Measurements from ENCODE around the gene MOCS3. TPM values are rescaled to one million over a fixed set of nuclear protein-coding genes. Genes with fewer than 3 reads are reported as not detected.

Gene MOCS3
- total and polyA plus RNA-seq, 2 of the 13 experiments (the other 11 are each of a cell fraction or from before 2014, with no cell fraction given), result 3.7 to 8.4 TPM

GRCh38 chr20:50992733-50993457, 34.3 kb downstream of the MOCS3 start (continued):
- TF ChIP-seq ZNF784 (CRISPR knock-in tag; IDR thresholded peaks at IDR 0.05; ENCODE audit: borderline replicate concordance), result no peak
- no peak for TF ChIP-seq NR0B2 (CRISPR knock-in tag; IDR thresholded peaks at IDR 0.05)
- TF ChIP-seq PHB2 (IDR thresholded peaks at IDR 0.05; ENCODE audit: partially characterized antibody), result no peak
- no peak; a peak in 1 of 4 replicates for TF ChIP-seq EP300 (IDR thresholded peaks at IDR 0.05; ENCODE audit: low read depth in 2 of 2, low read length in 2 of 2)
- TF ChIP-seq EP300 (CRISPR knock-in tag; IDR thresholded peaks at IDR 0.05; ENCODE audit: borderline replicate concordance), result no peak
- TF ChIP-seq SMARCE1 (IDR thresholded peaks at IDR 0.05; ENCODE audit: borderline replicate concordance), result no peak
- 0 out of 2 replicates have a peak, but pooled peaks have one; percentile 14 for TF ChIP-seq ZFP90 (CRISPR knock-in tag; IDR thresholded peaks at IDR 0.05; ENCODE audit: borderline replicate concordance)
- TF ChIP-seq ARID2 (CRISPR knock-in tag; IDR thresholded peaks at IDR 0.05; ENCODE audit: borderline replicate concordance), result no peak
- TF ChIP-seq ZNF547 (CRISPR knock-in tag; IDR thresholded peaks at IDR 0.05), result no peak
- no peak; the same call in 1 of the 2 replicates for TF ChIP-seq ZFY (CRISPR knock-in tag; IDR thresholded peaks at IDR 0.05)
- TF ChIP-seq PAWR (CRISPR knock-in tag; IDR thresholded peaks at IDR 0.05; ENCODE audit: borderline replicate concordance), result no peak
- no peak for TF ChIP-seq ZNF792 (CRISPR knock-in tag; IDR thresholded peaks at IDR 0.05)
- TF ChIP-seq TBX3 (IDR thresholded peaks at IDR 0.05; ENCODE audit: borderline replicate concordance), result no peak
- TF ChIP-seq ZBTB34 (CRISPR knock-in tag; IDR thresholded peaks at IDR 0.05), result no peak
- TF ChIP-seq KLF16 (CRISPR knock-in tag; IDR thresholded peaks at IDR 0.05), result no peak
- TF ChIP-seq ZBTB7A (CRISPR knock-in tag; IDR thresholded peaks at IDR 0.05), result no peak
- no peak for TF ChIP-seq ZNF136 (CRISPR knock-in tag; IDR thresholded peaks at IDR 0.05; ENCODE audit: low read depth)
- TF ChIP-seq ZNF790 (CRISPR knock-in tag; IDR thresholded peaks at IDR 0.05; ENCODE audit: borderline replicate concordance), result no peak
- 0 out of 2 replicates have a peak, but pooled peaks have one; percentile 43 for TF ChIP-seq CHD4 (IDR thresholded peaks at IDR 0.05; ENCODE audit: borderline replicate concordance, low read length)
- no peak for TF ChIP-seq ZNF660 (CRISPR knock-in tag; IDR thresholded peaks at IDR 0.05; ENCODE audit: borderline replicate concordance, low read depth)
- TF ChIP-seq, protein P1, sequence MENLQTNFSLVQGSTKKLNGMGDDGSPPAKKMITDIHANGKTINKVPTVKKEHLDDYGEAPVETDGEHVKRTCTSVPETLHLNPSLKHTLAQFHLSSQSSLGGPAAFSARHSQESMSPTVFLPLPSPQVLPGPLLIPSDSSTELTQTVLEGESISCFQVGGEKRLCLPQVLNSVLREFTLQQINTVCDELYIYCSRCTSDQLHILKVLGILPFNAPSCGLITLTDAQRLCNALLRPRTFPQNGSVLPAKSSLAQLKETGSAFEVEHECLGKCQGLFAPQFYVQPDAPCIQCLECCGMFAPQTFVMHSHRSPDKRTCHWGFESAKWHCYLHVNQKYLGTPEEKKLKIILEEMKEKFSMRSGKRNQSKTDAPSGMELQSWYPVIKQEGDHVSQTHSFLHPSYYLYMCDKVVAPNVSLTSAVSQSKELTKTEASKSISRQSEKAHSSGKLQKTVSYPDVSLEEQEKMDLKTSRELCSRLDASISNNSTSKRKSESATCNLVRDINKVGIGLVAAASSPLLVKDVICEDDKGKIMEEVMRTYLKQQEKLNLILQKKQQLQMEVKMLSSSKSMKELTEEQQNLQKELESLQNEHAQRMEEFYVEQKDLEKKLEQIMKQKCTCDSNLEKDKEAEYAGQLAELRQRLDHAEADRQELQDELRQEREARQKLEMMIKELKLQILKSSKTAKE (CRISPR knock-in tag; IDR thresholded peaks at IDR 0.05; ENCODE audit: borderline replicate concordance), result 0 out of 2 replicates have a peak, but pooled peaks have one; percentile 9
- TF ChIP-seq ZNF274 (CRISPR knock-in tag; IDR thresholded peaks at IDR 0.05), result no peak
- no peak for TF ChIP-seq ZNF33A (CRISPR knock-in tag; IDR thresholded peaks at IDR 0.05; ENCODE audit: borderline replicate concordance)
- TF ChIP-seq, protein P2, sequence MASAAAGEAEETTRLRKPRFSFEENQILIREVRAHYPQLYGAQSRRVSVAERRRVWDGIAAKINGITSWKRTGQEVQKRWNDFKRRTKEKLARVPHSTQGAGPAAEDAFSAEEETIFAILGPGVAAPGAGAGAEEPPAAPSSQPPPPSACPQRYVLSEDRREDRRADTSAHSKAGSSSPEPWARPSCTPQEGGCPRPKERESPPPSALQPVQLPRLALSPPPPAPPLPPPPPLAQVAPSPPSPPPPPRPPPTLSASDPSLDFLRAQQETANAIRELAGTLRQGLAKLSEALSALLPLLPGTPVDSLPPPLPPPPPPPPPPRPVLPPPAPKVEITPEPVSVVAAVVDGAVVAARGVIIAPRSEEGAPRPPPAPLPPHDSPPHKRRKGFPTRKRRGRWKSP (CRISPR knock-in tag; IDR thresholded peaks at IDR 0.05), result no peak

Measured in HepG2 (cell line).